PFSK-1 (cell line): ENCODE measurements around the gene ONECUT2.

Source experiments
- FOXP2 ChIP-seq: optimal IDR thresholded peaks from 2 replicates; pipeline ENCODE3; 2011; ENCODE audit warnings: borderline replicate concordance, control low read depth, inconsistent platforms; ENCODE audit not compliant: insufficient read depth; ENCODE audit errors: extremely low read length, extremely low read depth
- POLR2AphosphoS5 ChIP-seq: IDR thresholded peaks from 2 replicates; pipeline ENCODE4 v1.6.1; 2012; ENCODE audit warnings: low read depth, mild to moderate bottlenecking, control low read depth, low read length, moderate library complexity
- SIN3A ChIP-seq: IDR thresholded peaks from 2 replicates; pipeline ENCODE4 v1.6.1; 2012; ENCODE audit warnings: mild to moderate bottlenecking, low read length, moderate library complexity, borderline replicate concordance; ENCODE audit not compliant: insufficient read depth
- TAF1 ChIP-seq: IDR thresholded peaks from 2 replicates; pipeline ENCODE4 v1.6.1; 2012; ENCODE audit warnings: low read length, control low read depth, borderline replicate concordance; ENCODE audit not compliant: insufficient read depth
- TF ChIP-seq, protein P1 (sequence below), 2 experiments: IDR thresholded peaks; 2 replicates each; pipeline versions ENCODE4 v1.6.1 to v1.8.0; 2011 to 2012; ENCODE audit warnings: low read depth in 2 of 2, low read length in 2 of 2, control low read depth in 1 of 2, inconsistent platforms in 1 of 2, mild to moderate bottlenecking in 1 of 2, moderate library complexity in 1 of 2; ENCODE audit not compliant: insufficient read depth in 1 of 2

DNA sequence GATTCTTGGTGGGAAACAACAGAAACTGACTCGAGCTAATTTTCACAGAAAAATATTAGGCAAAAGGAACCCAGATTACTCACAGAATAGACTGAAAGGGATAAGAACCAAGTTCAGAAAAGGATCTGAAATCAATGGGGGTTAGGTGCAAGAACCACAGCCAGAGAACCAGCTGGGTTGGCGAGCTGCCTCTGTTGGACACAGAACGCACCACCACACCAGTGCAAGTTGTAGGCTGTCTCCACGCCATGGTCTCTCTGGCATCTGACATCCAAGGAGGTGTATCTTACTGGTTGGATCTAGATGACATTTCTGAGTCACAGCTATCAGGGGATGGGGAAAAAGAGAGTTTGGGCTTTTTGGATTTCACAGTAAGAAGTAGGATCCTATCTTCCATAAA, 18.6 kb upstream of the ONECUT2 start:
- TF ChIP-seq TAF1 (no peak), POLR2AphosphoS5 (no peak), SIN3A (no peak), FOXP2 (no peak)
- TF ChIP-seq, protein P1, sequence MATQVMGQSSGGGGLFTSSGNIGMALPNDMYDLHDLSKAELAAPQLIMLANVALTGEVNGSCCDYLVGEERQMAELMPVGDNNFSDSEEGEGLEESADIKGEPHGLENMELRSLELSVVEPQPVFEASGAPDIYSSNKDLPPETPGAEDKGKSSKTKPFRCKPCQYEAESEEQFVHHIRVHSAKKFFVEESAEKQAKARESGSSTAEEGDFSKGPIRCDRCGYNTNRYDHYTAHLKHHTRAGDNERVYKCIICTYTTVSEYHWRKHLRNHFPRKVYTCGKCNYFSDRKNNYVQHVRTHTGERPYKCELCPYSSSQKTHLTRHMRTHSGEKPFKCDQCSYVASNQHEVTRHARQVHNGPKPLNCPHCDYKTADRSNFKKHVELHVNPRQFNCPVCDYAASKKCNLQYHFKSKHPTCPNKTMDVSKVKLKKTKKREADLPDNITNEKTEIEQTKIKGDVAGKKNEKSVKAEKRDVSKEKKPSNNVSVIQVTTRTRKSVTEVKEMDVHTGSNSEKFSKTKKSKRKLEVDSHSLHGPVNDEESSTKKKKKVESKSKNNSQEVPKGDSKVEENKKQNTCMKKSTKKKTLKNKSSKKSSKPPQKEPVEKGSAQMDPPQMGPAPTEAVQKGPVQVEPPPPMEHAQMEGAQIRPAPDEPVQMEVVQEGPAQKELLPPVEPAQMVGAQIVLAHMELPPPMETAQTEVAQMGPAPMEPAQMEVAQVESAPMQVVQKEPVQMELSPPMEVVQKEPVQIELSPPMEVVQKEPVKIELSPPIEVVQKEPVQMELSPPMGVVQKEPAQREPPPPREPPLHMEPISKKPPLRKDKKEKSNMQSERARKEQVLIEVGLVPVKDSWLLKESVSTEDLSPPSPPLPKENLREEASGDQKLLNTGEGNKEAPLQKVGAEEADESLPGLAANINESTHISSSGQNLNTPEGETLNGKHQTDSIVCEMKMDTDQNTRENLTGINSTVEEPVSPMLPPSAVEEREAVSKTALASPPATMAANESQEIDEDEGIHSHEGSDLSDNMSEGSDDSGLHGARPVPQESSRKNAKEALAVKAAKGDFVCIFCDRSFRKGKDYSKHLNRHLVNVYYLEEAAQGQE (IDR thresholded peaks at IDR 0.05; ENCODE audit: insufficient read depth in 1 of 2, low read depth in 2 of 2, low read length in 2 of 2), result no peak
